Activated T-cell treated with anti-CD3 and anti-CD28 coated beads for 4 hours (primary cell): Measurements from ENCODE around the gene C12orf76.
"Not testable (repeated sequence)": the region's sequence is repeated elsewhere in the genome, so short reads cannot be mapped to it uniquely, and the experiment has no call there.

Experiments used
- DNase-seq: peaks from one replicate; pipeline ENCODE4 v3.0.0-alpha.2; 2020

The C12orf76 gene

DNA sequence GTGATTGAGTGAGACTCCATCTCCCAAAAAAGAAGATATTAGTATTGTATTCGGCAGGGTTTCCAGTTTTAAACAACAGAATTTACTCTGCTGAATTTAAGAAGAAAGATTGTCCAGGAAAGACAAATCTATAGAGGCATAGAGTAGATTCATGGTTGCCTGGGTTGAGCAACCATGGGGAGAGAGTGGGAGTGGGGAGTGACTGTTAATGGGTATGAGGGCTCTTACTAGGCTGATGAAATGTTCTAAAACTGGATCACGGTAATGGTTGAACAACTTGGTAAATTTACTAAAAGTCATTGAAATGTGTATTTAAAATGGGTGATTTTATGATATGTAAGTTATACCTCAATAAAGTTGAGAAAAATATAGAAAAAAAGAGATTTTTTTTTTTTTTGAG lies 13.9 kb upstream of the C12orf76 start:
- DNase-seq, result no peak

DNA sequence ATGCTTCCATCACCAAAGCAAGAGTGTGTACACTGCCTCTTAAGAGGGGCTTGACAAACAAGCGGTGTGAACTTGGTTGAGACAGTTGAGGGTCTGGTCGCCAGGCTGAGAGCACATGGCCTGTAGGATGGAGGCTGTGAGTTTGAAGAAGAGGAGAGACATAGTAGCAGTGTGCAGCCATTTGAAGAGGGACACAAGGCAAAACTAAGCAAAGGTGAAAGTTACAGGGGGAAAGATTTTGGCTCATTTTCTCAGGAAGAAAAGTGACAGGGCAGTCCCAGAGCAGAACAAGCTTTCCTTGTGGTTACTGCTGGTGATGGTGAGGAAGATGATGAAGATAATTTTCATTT lies 11.3 kb upstream of the C12orf76 start:
- no peak for DNase-seq

GRCh38 chr12:110058875-110059615 lies 10.7 kb upstream of the C12orf76 start:
- DNase-seq, result no peak

DNA sequence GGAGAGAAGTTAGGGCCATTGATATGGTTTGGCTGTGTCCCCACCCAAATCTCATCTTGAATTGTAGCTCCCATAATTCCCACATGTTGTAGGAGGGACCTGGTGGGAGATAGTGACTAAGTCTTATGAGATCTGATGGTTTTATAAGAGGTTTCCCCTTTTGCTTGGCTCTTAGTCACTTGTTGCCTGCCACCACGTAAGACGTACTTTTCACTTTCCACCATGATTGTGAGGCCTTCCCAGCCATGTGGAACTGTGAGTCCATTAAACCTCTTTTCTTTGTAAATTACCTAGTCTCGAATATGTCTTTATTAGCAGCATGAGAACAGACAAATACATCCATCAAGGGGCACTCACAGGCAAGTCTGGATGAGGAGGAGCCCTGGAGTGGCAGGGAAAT lies 8.3 kb upstream of the C12orf76 start:
- not testable (repeated sequence) for DNase-seq

DNA sequence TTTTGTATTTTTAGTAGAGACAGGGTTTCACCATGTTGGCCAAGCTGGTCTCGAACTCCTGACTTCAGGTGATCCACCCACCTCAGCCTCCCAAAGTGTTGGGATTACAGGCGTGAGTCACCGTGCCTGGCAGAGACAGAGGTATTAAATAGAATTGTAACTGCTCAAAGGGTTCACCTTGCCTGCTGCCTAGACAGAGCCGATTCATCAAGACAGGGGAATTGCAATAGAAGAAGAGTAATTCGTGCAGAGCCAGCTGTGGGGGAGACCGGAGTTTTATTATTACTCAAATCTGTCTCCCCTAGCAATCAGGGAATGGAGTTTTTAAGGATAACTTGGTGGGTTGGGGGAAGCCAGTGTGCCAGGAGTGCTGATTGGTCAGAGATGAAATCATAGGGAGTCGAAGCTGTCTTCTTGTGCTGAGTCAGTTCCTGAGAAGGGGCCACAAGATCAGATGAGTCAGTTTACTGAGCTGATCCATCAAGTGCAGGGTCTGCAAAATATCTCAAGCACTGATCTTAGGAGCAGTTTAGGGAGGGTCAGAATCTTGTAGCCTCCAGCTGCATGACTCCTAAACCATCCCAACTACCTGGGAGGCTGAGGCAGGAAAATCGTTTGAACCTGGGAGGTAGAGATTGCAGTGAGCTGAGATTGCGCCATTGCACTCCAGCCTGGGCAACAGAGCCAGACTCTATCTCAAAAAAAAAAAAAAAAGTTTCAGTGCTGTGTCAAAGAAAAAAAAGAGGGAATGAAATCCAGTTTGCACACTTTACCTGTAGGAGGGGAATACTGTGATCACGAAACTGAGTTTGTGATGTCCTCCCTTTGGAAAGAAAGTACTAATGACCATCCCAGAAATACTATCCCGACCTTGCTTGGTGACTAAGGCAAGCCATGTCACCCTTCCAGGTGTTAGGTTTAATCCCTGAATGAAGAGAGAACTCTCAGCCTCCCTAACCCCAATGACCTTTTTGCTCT lies 7.3 kb upstream of the C12orf76 start:
- DNase-seq, result not testable (repeated sequence)

GRCh38 chr12:110050927-110051326 lies 2.6 kb upstream of the C12orf76 start:
- no peak for DNase-seq

GRCh38 chr12:110049666-110050065 lies 1.3 kb upstream of the C12orf76 start:
- DNase-seq, result not testable (repeated sequence)

DNA sequence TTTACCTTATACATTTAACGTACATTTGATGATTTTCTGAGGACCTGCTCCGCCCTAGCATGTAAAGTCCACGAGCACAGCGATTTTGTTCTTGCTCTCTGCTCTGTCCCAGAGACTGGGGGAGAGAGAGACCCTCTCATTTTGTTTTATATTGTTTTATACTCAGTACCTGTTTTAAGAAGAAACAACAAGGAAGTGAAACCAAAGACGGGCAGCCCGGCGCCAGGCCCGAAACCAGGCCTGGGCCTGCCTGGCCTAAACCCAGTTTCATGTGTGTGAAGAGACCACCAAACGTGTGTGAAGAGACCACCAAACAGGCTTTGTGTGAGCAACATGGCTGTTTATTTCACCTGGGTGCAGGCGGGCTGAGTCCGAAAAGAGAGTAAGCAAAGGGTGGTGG lies 712 bp upstream of the C12orf76 start:
- DNase-seq, result not testable (repeated sequence)

GRCh38 chr12:110047297-110047940 lies 903 bp downstream of the C12orf76 start:
- no peak for DNase-seq

GRCh38 chr12:110046451-110047187 lies 1.7 kb downstream of the C12orf76 start:
- no peak for DNase-seq

DNA sequence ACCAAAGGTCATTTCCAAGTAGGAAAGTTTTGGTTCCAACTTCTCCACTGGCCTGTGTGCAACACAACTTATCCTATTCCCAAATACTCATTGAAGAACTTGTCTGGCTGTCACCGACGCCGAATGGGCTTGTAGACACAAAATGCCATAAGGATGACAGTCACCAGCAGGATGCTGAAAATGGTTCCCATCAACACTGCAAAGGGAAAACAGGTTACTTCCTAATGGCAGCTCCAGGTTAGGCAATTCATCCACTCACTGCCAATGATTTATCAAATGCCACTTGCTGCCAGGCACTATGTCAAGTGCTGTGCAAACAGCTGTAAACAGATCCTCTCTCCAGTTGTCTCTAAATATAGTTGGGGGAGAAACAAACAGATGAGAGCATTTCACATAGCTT lies 6.1 kb downstream of the C12orf76 start:
- DNase-seq, result no peak

GRCh38 chr12:110039085-110039807 lies 9.1 kb downstream of the C12orf76 start:
- peak; percentile 6 for DNase-seq

DNA sequence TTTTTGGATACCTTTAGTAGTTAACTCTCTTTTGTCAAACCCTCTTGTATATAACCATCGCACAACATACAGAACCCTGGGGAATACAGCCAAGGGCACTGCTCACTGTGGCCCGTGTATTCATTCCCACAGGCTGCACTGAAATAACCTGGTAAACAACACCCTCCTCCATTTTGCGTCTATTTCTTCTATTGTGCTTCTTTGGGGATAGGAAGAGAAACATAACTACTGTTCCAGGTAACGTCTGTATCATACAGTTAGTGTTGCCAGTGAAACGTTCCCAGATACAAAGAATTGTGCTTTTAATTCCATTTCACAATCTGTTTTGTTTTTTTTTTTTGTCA lies 9.6 kb downstream of the C12orf76 start:
- no peak for DNase-seq

DNA sequence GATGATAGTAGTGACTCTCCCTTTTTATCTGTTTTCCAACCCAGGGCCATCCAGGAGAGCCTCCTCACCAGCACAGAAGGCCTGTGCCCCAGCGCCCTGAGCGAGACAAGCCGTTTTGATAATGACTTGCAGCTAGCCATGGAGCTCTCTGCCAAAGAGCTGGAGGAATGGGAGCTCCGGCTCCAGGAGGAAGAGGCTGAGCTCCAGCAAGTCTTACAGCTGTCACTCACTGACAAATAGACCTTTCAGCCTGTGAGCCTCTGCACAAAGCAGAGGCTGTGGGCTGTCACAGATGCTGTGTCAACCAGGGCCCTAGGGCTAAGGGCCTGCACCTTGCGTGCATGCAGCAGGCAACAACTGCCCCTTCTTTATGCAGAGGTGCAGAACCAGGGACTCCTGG lies 11.0 kb downstream of the C12orf76 start:
- DNase-seq, result no peak

- DNase-seq, result no peak
These were observed 12.7 kb downstream of the C12orf76 start for GRCh38 chr12:110035534-110036104.

DNA sequence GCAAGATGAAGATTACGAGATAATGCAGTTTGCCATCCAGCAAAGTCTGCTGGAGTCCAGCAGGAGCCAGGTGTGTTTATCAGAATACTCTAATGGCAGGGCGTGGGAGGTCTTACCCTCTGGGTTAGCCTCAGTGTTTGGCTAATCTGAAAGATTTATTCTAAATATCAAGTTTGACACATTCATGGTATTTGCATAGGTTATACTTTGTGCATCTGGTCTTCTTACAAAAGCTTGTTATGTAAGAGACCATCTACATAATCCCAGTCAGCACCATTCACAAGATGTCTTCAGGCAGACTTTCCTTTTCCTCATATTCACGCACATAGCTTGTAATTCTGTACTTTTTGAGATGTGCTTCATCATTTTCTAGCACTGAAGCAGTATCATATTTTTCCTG lies 14.4 kb downstream of the C12orf76 start:
- DNase-seq, result no peak

DNA sequence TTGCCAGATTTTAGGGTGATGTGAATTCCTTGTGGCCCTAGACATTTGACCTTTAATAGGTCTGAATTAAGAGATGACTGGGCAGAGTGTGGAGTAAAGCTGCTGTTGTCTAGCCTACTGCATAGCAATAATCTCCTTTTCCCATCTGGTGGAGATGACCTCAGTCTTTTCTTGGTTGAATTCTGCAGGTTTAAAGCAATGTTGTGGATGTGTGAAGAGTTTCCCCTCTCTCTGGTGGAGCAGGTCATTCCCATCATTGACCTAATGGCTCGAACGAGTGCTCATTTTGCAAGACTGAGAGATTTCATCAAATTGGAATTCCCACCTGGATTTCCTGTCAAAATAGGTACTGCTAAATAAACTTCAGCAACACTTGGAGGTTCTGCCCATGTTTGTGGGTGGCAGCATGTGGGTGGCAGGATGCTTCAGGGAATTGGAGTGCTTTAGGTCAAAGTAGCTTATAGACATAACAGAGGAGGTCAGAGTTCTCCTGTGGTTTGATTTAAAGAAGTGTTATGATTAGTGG lies 19.0 kb downstream of the C12orf76 start:
- no peak for DNase-seq

DNA sequence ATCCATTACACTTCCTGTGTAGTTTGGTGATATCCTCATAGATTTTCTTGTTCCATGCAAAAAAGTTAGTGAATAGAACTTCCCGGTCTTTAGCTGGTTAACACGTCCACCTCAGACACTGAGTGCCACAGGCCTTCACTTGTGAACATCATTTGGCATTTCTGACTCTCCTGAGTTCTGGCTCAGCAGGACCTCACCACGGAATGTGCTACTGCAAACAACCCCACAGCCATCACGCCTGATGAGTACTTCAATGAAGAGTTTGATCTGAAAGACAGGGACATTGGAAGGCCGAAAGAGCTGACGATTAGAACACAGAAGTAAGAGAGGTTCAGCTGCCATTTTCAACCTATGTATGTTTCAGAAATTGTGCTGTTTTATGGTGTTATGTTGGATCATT lies 20.0 kb downstream of the C12orf76 start:
- no peak for DNase-seq

DNA sequence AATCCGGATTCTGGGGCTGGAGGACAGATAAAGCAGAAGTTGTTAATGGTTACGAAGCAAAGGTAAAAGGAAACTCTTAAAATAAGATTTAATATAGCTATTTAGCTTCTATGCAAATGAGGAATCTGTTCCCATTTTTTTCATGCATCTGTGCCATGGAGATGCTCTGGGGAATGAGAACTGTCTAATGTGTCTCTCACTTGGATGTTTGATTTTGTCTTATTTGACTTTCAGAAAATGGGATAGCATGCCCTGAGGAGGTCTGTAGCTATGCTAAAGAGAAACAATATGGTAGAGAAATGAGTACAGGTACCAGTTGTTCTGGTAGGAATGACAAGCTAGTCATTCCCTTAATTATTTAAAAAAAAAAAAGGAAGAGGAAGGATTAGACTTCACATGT lies 24.3 kb downstream of the C12orf76 start:
- no peak for DNase-seq

GRCh38 chr12:110023059-110023980 lies 25.0 kb downstream of the C12orf76 start:
- no peak for DNase-seq

DNA sequence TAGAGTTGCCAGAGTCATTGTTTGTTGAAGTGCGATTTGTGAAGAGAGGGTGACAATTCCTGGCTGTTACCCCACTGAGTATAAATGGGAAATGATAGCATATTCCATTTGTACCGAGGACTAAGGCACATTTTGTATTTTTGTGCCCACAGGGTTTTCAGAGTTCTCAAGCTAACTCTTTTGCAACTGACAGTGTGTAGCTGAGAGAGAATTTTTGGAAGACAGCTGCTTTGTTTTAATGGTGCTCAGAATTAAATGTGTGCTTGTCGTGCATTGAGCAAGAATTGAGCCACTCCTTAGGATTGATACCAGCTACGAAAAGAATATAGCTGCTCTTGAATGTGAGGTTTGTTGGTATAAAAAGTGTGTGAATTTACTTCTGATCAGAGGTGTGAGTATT lies 27.4 kb downstream of the C12orf76 start:
- no peak for DNase-seq
